ENCODE measurements around the gene MRPS18B. TPM values are rescaled to one million over a fixed set of nuclear protein-coding genes. Genes with fewer than 3 reads are reported as not detected.
A peak's percentile ranks its signal among the peaks of the same experiment; 100 is the strongest.

The MRPS18B gene
- total and polyA plus RNA-seq, 2 of the 13 experiments (the other 11 are each of a cell fraction or from before 2014, with no cell fraction given): 125 to 131 TPM

GRCh38 chr6:30571075-30571761 is 46.4 kb upstream of the MRPS18B start, which contains the start of gene ABCF1 (continued):
- TF ChIP-seq ZBTB43 (CRISPR knock-in tag; conservative IDR thresholded peaks at IDR 0.05): peak; percentile 93
- TF ChIP-seq SMARCC2 (IDR thresholded peaks at IDR 0.05): no peak
- TF ChIP-seq ZNF468 (CRISPR knock-in tag; IDR thresholded peaks at IDR 0.05): peak; percentile 74
- TF ChIP-seq ZNF431 (CRISPR knock-in tag; IDR thresholded peaks at IDR 0.05; ENCODE audit: borderline replicate concordance, low read depth): peak; percentile 59
- peak; percentile 98 for TF ChIP-seq ZNF598 (CRISPR knock-in tag; IDR thresholded peaks at IDR 0.05; ENCODE audit: borderline replicate concordance)
- 0 out of 2 replicates have a peak, but pooled peaks have one; percentile 62 for TF ChIP-seq NFATC3 (CRISPR knock-in tag; IDR thresholded peaks at IDR 0.05)
- peak; percentile 86 for TF ChIP-seq ZSCAN29 (CRISPR knock-in tag; conservative IDR thresholded peaks at IDR 0.05)
- TF ChIP-seq SOX5 (CRISPR knock-in tag; IDR thresholded peaks at IDR 0.05; ENCODE audit: borderline replicate concordance): peak; percentile 90
- peak; percentile 93 for TF ChIP-seq CREB3 (CRISPR knock-in tag; IDR thresholded peaks at IDR 0.05)
- peak; percentile 99 for TF ChIP-seq GABPB1 (CRISPR knock-in tag; IDR thresholded peaks at IDR 0.05)
- peak; percentile 96; the same call in 1 of the 2 replicates for TF ChIP-seq EEA1 (CRISPR knock-in tag; IDR thresholded peaks at IDR 0.05; ENCODE audit: borderline replicate concordance)
- TF ChIP-seq BCLAF1 (IDR thresholded peaks at IDR 0.05): no peak
- TF ChIP-seq IKZF4 (CRISPR knock-in tag; IDR thresholded peaks at IDR 0.05; ENCODE audit: borderline replicate concordance, low read depth, not compliant biosample characterization): peak; percentile 94
- TF ChIP-seq PAWR (CRISPR knock-in tag; IDR thresholded peaks at IDR 0.05; ENCODE audit: borderline replicate concordance): no peak; the same call in 1 of the 2 replicates
- peak; percentile 98 for TF ChIP-seq MYC (CRISPR knock-in tag; IDR thresholded peaks at IDR 0.05; ENCODE audit: borderline replicate concordance)
- TF ChIP-seq TBX3 (IDR thresholded peaks at IDR 0.05; ENCODE audit: borderline replicate concordance): peak; percentile 62; the same call in 1 of the 2 replicates
- no peak for TF ChIP-seq ZNF570 (CRISPR knock-in tag; IDR thresholded peaks at IDR 0.05; ENCODE audit: borderline replicate concordance)
- peak; percentile 93 for TF ChIP-seq ZNF441 (CRISPR knock-in tag; IDR thresholded peaks at IDR 0.05; ENCODE audit: borderline replicate concordance)
- peak; percentile 54 for TF ChIP-seq PRDM15 (CRISPR knock-in tag; IDR thresholded peaks at IDR 0.05)
- peak; percentile 98 for TF ChIP-seq ERF (CRISPR knock-in tag; IDR thresholded peaks at IDR 0.05)
- peak; percentile 71 for TF ChIP-seq ZSCAN20 (CRISPR knock-in tag; IDR thresholded peaks at IDR 0.05; ENCODE audit: borderline replicate concordance)

Measured in HepG2 (cell line).